ENCODE results near the gene SASH1. TPM values are rescaled to one million over a fixed set of nuclear protein-coding genes. Genes with fewer than 3 reads are reported as not detected.
"Not testable (repeated sequence)": the region's sequence is repeated elsewhere in the genome, so short reads cannot be mapped to it uniquely, and the experiment has no call there.

The SASH1 gene
- total RNA-seq, 6 experiments from 2014 or later: 66.0 to 91.4 (median 88.4) TPM

DNA sequence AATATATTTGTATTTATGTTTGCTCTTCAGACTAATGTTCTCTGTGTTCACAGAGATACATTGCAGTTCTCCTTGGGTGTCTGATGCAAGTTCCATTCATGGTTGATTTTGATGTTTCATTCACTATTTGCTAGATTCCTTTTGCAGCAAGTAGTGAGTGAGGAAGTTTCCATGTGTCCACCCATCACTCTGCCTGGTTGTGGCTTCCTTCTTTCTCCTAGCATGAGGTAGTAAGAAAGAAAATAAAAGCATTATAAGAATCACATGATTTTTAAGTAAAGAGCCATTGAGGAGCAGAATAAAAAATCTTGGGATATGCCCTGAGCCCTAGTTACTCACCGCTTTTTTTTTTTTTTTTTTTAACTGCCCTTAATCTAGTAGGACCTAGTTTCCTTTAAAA is 8.7 kb downstream of the SASH1 start:
- peaks cover 2% of the 10 kb centered on the region; the same call in 1 of the 2 replicates for H3K27me3 Mint-ChIP-seq (ENCODE audit: insufficient read depth)
- H3K4me1 Mint-ChIP-seq (ENCODE audit: low read depth): peaks cover 47% of the 10 kb centered on the region
- peaks cover 19% of the 10 kb centered on the region for H3K36me3 Mint-ChIP-seq (ENCODE audit: low read depth)
- no peak overlapping the region for H3K27ac Mint-ChIP-seq
- TF ChIP-seq, protein P1, sequence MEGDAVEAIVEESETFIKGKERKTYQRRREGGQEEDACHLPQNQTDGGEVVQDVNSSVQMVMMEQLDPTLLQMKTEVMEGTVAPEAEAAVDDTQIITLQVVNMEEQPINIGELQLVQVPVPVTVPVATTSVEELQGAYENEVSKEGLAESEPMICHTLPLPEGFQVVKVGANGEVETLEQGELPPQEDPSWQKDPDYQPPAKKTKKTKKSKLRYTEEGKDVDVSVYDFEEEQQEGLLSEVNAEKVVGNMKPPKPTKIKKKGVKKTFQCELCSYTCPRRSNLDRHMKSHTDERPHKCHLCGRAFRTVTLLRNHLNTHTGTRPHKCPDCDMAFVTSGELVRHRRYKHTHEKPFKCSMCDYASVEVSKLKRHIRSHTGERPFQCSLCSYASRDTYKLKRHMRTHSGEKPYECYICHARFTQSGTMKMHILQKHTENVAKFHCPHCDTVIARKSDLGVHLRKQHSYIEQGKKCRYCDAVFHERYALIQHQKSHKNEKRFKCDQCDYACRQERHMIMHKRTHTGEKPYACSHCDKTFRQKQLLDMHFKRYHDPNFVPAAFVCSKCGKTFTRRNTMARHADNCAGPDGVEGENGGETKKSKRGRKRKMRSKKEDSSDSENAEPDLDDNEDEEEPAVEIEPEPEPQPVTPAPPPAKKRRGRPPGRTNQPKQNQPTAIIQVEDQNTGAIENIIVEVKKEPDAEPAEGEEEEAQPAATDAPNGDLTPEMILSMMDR (IDR thresholded peaks at IDR 0.05): no peak
- H3K4me3 Mint-ChIP-seq: no peak overlapping the region
- no peak for DNase-seq
- H3K9me3 Mint-ChIP-seq: no peaks in the 10 kb centered on the region

DNA sequence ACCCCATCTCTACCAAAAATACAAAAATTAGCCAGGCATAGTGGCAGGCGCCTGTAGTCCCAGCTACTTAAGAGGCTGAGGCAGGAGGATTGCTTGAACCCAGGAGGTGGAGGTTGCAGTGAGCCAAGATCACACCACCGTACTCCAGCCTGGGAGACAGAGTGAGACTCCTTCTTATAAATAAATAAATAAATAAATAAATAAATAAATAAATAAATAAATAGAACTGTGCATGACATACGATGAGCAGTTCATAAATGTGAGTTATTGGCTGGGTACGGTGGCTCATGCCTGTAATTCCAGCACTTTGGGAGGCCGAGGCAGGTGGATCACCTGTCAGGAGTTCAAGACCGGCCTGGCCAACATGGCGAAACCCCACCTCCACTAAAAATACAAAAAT is 9.8 kb downstream of the SASH1 start:
- H3K9me3 Mint-ChIP-seq, H3K4me3 Mint-ChIP-seq: not testable (repeated sequence)
- peaks cover 27% of the 10 kb centered on the region for H3K36me3 Mint-ChIP-seq (ENCODE audit: low read depth)

DNA sequence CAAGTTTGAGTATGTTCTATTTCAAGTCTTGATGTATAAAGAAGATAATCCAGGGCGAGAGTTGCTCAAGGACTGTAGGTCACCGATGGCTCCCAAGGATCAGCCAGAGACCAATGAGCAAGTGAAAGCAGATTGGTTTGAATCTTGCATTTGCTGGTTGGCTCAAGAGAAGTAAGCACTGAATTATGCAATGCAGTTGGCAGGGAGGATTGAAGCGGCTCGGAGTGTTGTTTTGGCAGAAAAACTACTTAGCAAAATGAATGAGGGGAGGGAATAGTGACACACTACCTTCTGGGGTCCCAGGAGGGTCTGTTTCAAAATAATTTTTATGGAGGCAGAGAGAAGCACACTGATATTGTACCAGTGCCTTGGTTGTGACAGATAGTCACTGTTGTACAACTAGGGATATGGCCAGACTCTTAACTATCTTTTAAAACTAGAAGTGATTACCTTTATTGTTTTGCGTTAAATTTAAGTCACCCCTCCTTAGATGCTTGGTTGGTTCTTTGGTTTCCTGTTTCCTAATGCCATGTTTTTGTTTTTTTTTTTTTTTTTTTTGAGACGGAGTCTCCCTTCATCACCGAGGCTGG is 15.7 kb downstream of the SASH1 start:
- H3K27ac Mint-ChIP-seq: peak overlapping the region; percentile 4; the same call in 1 of the 2 replicates
- peaks cover 34% of the 10 kb centered on the region for H3K36me3 Mint-ChIP-seq (ENCODE audit: low read depth)
- no peak for DNase-seq
- H3K4me1 Mint-ChIP-seq (ENCODE audit: low read depth): peaks cover 23% of the 10 kb centered on the region
- TF ChIP-seq, protein P1 (IDR thresholded peaks at IDR 0.05): no peak
- H3K27me3 Mint-ChIP-seq (ENCODE audit: insufficient read depth): no peaks in the 10 kb centered on the region; the same call in 1 of the 2 replicates
- H3K9me3 Mint-ChIP-seq: no peaks in the 10 kb centered on the region
- no peak overlapping the region for H3K4me3 Mint-ChIP-seq

More for the DNA sequence above, 9.8 kb downstream of the SASH1 start:
- H3K27me3 Mint-ChIP-seq (ENCODE audit: insufficient read depth); DNase-seq; H3K27ac Mint-ChIP-seq: not testable (repeated sequence)
- peaks cover 41% of the 10 kb centered on the region for H3K4me1 Mint-ChIP-seq (ENCODE audit: low read depth)

DNA sequence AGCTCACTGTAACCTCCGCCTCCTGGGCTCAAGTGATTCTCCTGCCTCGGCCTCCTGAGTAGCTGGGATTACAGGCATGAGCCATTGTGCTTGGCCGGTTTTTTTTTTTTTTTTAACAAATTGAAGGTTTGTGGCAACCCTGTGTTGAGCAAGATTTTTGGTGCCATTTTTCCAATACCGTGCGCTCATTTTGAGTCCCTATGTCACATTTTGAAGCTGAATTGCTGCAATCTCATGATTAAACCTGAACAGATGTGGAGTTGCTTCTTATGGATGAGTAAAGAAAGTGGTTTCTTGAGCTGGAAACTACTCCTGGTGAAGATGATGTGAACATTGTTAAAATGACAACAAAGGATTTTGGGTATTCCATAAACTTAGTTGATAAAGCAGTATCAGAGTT is 16.6 kb downstream of the SASH1 start:
- TF ChIP-seq, protein P1 (IDR thresholded peaks at IDR 0.05): no peak
- H3K4me1 Mint-ChIP-seq (ENCODE audit: low read depth): peaks cover 33% of the 10 kb centered on the region
- H3K27me3 Mint-ChIP-seq (ENCODE audit: insufficient read depth): peaks cover 3% of the 10 kb centered on the region
- peaks cover 38% of the 10 kb centered on the region for H3K36me3 Mint-ChIP-seq (ENCODE audit: low read depth)
- DNase-seq: no peak
- H3K27ac Mint-ChIP-seq: no peak overlapping the region
- H3K4me3 Mint-ChIP-seq: no peak overlapping the region
- H3K9me3 Mint-ChIP-seq: no peaks in the 10 kb centered on the region

DNA sequence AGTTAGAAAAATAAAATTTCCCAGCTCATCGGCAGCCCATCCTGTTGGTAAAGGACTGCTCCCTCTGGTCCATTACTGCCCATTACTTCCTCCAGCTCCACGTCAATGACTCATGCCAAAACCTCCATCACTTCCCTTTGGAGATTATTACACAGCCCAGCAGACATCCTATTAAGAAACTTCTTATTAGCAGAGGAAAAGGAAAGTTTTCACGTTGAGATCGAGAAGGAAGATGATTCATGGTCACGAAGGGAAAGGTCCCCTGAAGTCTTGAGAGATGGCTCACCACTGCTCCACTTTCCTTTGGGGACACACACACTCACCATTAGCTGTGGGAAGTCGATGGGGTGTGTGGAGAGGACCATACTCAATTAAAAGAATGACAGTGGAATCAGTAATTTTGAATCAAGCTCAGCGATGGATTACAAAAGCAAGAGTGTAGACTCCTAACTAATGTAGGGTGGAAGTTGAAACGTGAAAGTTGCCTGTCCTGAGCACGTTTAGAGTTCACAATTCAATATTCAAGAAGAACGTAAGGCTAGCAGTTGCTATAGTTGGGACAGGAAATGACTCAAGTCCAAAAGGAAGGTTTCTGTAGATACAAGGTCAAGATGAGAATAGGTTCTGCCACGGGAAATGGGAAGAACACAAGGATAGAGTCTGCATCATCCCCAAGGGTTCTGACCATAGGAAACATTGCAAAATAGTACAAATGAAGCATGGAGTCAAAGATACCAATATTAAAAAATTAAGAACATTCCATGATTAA is 21.6 kb downstream of the SASH1 start:
- Mint-ChIP-seq H3K9me3 (no peaks in the 10 kb centered on the region), H3K27me3 (ENCODE audit: insufficient read depth) (peaks cover 3% of the 10 kb centered on the region), H3K4me3 (peak overlapping the region; percentile 89), H3K36me3 (ENCODE audit: low read depth) (peaks cover 21% of the 10 kb centered on the region), H3K27ac (peak overlapping the region; percentile 100), H3K4me1 (ENCODE audit: low read depth) (peaks cover 70% of the 10 kb centered on the region)
- TF ChIP-seq, protein P1 (IDR thresholded peaks at IDR 0.05): no peak
- peak; percentile 92 for DNase-seq

DNA sequence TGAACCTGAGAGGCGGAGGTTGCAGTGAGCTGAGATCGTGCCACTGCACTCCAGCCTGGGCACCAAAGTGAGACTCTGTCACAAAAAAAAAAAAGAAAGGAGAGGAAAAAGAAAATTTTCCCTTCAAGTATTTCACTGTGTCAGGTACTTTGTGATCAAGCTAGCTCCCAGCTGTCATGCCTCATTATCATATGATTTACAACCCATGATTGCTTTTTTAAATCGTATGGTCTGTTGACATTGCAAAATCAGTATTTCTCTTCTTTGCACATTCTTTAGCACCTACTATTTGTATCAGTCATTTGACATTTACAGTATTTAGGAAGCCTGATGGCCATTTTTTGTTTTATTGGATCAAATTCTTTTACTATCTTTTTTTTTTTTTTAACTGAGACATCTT is 22.4 kb downstream of the SASH1 start:
- Mint-ChIP-seq H3K36me3 (ENCODE audit: low read depth) (peaks cover 22% of the 10 kb centered on the region), H3K4me1 (ENCODE audit: low read depth) (peaks cover 76% of the 10 kb centered on the region), H3K9me3 (no peaks in the 10 kb centered on the region), H3K4me3 (peak overlapping the region; percentile 89), H3K27me3 (ENCODE audit: insufficient read depth) (peaks cover 3% of the 10 kb centered on the region), H3K27ac (peak overlapping the region; percentile 100)
- TF ChIP-seq, protein P1 (IDR thresholded peaks at IDR 0.05): no peak
- no peak for DNase-seq
